ENCODE measurements around the gene FHDC1.

DNA sequence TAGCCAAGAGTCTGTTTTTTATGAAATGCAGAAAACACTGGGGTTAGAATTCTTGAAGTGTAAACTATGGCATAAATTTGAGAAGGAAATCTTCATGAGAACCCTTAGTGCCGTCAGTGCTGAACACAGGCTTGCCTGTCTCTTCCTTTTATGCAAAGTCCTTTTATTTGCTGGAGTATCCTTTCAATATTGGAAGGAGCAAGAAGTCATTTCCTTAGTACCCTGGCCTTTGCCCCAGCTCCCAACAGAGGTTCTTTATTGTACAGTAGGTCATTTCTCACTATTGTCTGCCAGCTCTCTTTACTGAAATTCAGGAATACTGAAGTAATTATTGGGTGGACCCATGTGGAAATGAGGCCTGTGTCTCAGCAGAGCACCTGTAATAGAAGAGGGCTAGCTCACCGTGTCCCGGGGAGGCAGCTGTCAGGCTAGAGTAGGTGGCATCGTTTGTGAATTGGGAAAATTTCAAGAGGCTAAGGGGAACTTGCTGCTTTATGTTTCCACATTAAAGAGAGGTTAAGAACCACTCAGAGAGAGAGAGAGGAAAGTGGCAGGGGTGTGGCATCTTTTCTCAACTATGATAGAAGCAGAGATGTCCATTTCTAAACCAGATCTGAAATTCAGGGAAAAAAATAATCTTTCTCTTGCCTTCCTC lies 8.7 kb downstream of the FHDC1 start:
- TF ChIP-seq, protein P1, sequence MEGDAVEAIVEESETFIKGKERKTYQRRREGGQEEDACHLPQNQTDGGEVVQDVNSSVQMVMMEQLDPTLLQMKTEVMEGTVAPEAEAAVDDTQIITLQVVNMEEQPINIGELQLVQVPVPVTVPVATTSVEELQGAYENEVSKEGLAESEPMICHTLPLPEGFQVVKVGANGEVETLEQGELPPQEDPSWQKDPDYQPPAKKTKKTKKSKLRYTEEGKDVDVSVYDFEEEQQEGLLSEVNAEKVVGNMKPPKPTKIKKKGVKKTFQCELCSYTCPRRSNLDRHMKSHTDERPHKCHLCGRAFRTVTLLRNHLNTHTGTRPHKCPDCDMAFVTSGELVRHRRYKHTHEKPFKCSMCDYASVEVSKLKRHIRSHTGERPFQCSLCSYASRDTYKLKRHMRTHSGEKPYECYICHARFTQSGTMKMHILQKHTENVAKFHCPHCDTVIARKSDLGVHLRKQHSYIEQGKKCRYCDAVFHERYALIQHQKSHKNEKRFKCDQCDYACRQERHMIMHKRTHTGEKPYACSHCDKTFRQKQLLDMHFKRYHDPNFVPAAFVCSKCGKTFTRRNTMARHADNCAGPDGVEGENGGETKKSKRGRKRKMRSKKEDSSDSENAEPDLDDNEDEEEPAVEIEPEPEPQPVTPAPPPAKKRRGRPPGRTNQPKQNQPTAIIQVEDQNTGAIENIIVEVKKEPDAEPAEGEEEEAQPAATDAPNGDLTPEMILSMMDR (IDR thresholded peaks at IDR 0.05): no peak
- no peak for TF ChIP-seq POLR2A (IDR thresholded peaks at IDR 0.05)

All from esophagus squamous epithelium (tissue), 4 donors.